Epithelial cell of umbilical artery (primary cell): ENCODE results near the gene PSMD7. TPM values are rescaled to one million over a fixed set of nuclear protein-coding genes. Genes with fewer than 3 reads are reported as not detected.

Source experiments
- total RNA-seq: library from RNA; depleted of rRNA; stranded (reverse); fragments of >200 nt; gene quantifications from 2 replicates; pipeline ENCODE4 v1.2.3, GENCODE V29; 2014

PSMD7 gene
- 130 and 187 TPM in 2 replicates for total RNA-seq

GRCh38 chr16:74296432-74297144, at the start of gene PSMD7:
TSS of gene PSMD7 (plus strand) at chr16:74296814. CDS start at chr16:74296915, 101 bp downstream.

Other genes starting within 250 kb of the PSMD7 start
- gene NPIPB15, start 79.5 kb downstream of the PSMD7 start, total RNA-seq: not detected in 2 replicates
- under 0.01 TPM in 1 of 2 replicates, not detected in the other for gene CLEC18B, start 124.7 kb downstream of the PSMD7 start, total RNA-seq